Tibial nerve (tissue), 3 donors: ENCODE data around the gene ST3GAL3.

ENCODE experiments used
- POLR2A ChIP-seq, 2 donors: fragments of 450-650 bp; IDR thresholded peaks; one replicate each; pipeline ENCODE4 v1.6.1; 2017; ENCODE audit warnings: antibody characterized with exemption in 2 of 2, mild to moderate bottlenecking in 2 of 2, moderate library complexity in 2 of 2
- TF ChIP-seq, protein P1 (sequence below), 5 experiments: fragments of 200-600 bp in 3 of 5; fragments of 450-650 bp in 2 of 5; sonication (generic) in 3 of 5; IDR thresholded peaks; one replicate each; pipeline ENCODE4 v1.5.1; 2016 to 2019; ENCODE audit warnings: antibody characterized with exemption in 5 of 5, mild to moderate bottlenecking in 3 of 5, moderate library complexity in 2 of 5

DNA sequence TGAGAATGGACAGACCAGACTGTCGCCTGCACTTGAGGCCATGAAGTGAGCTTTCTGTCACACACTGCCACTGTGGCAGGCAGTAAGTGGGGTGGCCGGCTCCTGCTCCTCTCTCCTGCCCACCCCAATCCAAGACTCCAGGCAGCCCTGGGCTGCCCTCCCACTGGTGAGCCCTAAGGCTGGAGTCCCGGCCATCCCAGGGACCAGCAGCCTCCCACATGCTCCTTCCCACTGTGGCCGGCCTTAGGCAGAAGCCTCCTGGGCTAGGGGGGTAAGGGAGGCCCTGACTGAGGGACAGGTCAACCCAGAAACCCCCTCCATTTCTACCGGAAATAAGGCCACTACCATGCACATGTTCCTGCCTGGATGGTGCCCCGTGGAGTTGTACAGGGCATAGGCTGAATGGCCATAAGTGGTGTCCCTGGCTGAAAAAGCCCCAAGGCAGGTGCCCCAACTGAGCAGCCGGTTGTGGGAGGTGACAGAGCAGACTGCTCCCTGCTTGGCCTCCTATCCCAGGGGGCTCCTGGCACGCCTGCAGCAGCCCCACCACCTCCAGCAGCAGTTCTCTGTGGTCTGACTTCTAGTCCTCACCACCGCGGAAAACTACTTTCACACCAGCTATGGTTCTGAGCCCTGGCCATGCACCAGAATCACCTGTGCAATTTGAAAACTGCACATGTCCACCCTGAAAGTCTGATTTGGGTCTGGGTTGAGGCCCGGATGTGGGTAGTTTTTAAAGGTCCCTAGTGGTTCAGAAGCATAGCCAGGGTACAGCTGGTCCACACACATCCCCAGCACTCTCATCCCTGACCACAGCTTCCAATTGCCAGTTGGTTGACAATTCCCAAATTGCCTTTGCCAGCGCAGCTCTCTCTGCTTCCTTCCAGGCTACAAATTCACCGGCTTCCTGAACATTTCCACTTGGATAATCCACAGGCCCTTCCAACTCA lies 224.7 kb downstream of the ST3GAL3 start:
- TF ChIP-seq, protein P1, sequence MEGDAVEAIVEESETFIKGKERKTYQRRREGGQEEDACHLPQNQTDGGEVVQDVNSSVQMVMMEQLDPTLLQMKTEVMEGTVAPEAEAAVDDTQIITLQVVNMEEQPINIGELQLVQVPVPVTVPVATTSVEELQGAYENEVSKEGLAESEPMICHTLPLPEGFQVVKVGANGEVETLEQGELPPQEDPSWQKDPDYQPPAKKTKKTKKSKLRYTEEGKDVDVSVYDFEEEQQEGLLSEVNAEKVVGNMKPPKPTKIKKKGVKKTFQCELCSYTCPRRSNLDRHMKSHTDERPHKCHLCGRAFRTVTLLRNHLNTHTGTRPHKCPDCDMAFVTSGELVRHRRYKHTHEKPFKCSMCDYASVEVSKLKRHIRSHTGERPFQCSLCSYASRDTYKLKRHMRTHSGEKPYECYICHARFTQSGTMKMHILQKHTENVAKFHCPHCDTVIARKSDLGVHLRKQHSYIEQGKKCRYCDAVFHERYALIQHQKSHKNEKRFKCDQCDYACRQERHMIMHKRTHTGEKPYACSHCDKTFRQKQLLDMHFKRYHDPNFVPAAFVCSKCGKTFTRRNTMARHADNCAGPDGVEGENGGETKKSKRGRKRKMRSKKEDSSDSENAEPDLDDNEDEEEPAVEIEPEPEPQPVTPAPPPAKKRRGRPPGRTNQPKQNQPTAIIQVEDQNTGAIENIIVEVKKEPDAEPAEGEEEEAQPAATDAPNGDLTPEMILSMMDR (IDR thresholded peaks at IDR 0.05) = no peak
- no peak for TF ChIP-seq POLR2A (IDR thresholded peaks at IDR 0.05)
